Peyer's patch (tissue), 4 donors: ENCODE results near the gene KLK8. TPM values are rescaled to one million over a fixed set of nuclear protein-coding genes. Genes with fewer than 3 reads are reported as not detected.

ENCODE experiments used
- DNase-seq, 3 donors: peaks; one replicate each; pipeline ENCODE4 v3.0.0-alpha.2; 2017 to 2019
- H3K27ac ChIP-seq, 4 donors: fragments of 200-600 bp; sonication (generic); one replicate each; pipeline ENCODE4 v1.5.1; 2016 to 2019
- H3K27me3 ChIP-seq, 2 donors: fragments of 200-600 bp; sonication (generic); one replicate each; pipeline ENCODE4 v1.5.1; 2019
- H3K36me3 ChIP-seq, 3 donors: fragments of 200-600 bp; sonication (generic); one replicate each; pipeline ENCODE4 v1.5.1; 2016 to 2019
- H3K4me1 ChIP-seq, 4 donors: fragments of 200-600 bp; sonication (generic); one replicate each; pipeline ENCODE4 v1.5.1; 2016 to 2019
- H3K4me3 ChIP-seq, 4 donors: fragments of 200-600 bp; sonication (generic); 1 replicate in 3 of 4; 2 replicates in 1 of 4; pipeline ENCODE4 v1.5.1; 2016 to 2019; ENCODE audit warnings: mild to moderate bottlenecking in 1 of 4
- H3K9me3 ChIP-seq, 4 donors: fragments of 200-600 bp; sonication (generic); one replicate each; pipeline ENCODE4 v1.5.1; 2016 to 2019; ENCODE audit warnings: mild to moderate bottlenecking in 1 of 4
- CTCF ChIP-seq, 6 experiments: fragments of 450-650 bp in 4 of 6; fragments of 200-600 bp in 2 of 6; sonication (generic) in 1 of 6; IDR thresholded peaks; one replicate each; pipeline ENCODE4 v1.5.1; 2017 to 2019; ENCODE audit warnings: antibody characterized with exemption in 6 of 6, mild to moderate bottlenecking in 3 of 6, moderate library complexity in 1 of 6
- POLR2A ChIP-seq, 2 donors: fragments of 450-650 bp; IDR thresholded peaks; one replicate each; pipeline ENCODE4 v1.5.1; 2017; ENCODE audit warnings: antibody characterized with exemption in 2 of 2, mild to moderate bottlenecking in 2 of 2, moderate library complexity in 2 of 2
- total RNA-seq, 4 donors: library from RNA; depleted of rRNA; stranded (reverse); fragments of >200 nt; gene quantifications; one replicate each; pipeline ENCODE4 v1.1.0, GENCODE V29; 2016

The KLK8 gene
- total RNA-seq, 4 donors from 2014 or later, result not detected

GRCh38 chr19:51016798-51017683 lies 15.6 kb upstream of the KLK8 start:
- TF ChIP-seq CTCF (IDR thresholded peaks at IDR 0.05) (peak in 4 of 6 experiments; percentile 55 to 63 (median 62)), POLR2A (IDR thresholded peaks at IDR 0.05) (no peak)
- peak in 2 of 3 donors; percentile 69 to 71 for DNase-seq
- Histone ChIP-seq H3K4me3 (peak overlapping the region in 2 of 4 donors; percentile 34 to 37), H3K9me3 (no peaks in the 10 kb centered on the region), H3K36me3 (no peaks in the 10 kb centered on the region), H3K27me3 (peaks cover 0 to 25% of the 10 kb centered on the region in 2 donors), H3K4me1 (peaks cover 0 to 28% (median 0%) of the 10 kb centered on the region in 4 donors), H3K27ac (no peak overlapping the region)

GRCh38 chr19:51015691-51016267 lies 14.4 kb upstream of the KLK8 start:
- H3K36me3 ChIP-seq, result no peaks in the 10 kb centered on the region
- H3K27me3 ChIP-seq, result peaks cover 0 to 25% of the 10 kb centered on the region in 2 donors
- no peak overlapping the region for H3K4me3 ChIP-seq
- TF ChIP-seq CTCF (IDR thresholded peaks at IDR 0.05) (no peak), POLR2A (IDR thresholded peaks at IDR 0.05) (no peak)
- no peak for DNase-seq
- no peak overlapping the region for H3K27ac ChIP-seq
- H3K9me3 ChIP-seq, result no peaks in the 10 kb centered on the region
- peaks cover 0 to 28% (median 0%) of the 10 kb centered on the region in 4 donors for H3K4me1 ChIP-seq

- no peak for DNase-seq
- Histone ChIP-seq H3K36me3 (no peaks in the 10 kb centered on the region), H3K27ac (no peak overlapping the region), H3K4me3 (no peak overlapping the region), H3K4me1 (peaks cover 0 to 20% (median 0%) of the 10 kb centered on the region in 4 donors), H3K9me3 (no peaks in the 10 kb centered on the region), H3K27me3 (peaks cover 0 to 20% of the 10 kb centered on the region in 2 donors)
- TF ChIP-seq POLR2A (IDR thresholded peaks at IDR 0.05) (no peak), CTCF (IDR thresholded peaks at IDR 0.05) (no peak)
Observed at GRCh38 chr19:51014242-51014641, 12.8 kb upstream of the KLK8 start.

GRCh38 chr19:51012661-51013190 lies 11.3 kb upstream of the KLK8 start:
- Histone ChIP-seq H3K36me3 (no peaks in the 10 kb centered on the region), H3K9me3 (no peaks in the 10 kb centered on the region), H3K4me3 (no peak overlapping the region), H3K27ac (no peak overlapping the region), H3K4me1 (peaks cover 0 to 10% (median 0%) of the 10 kb centered on the region in 4 donors), H3K27me3 (peaks cover 0 to 10% of the 10 kb centered on the region in 2 donors)
- TF ChIP-seq CTCF (IDR thresholded peaks at IDR 0.05) (no peak), POLR2A (IDR thresholded peaks at IDR 0.05) (no peak)
- no peak for DNase-seq

GRCh38 chr19:51010066-51010795 lies 8.8 kb upstream of the KLK8 start:
- Histone ChIP-seq H3K4me3 (no peak overlapping the region), H3K9me3 (no peaks in the 10 kb centered on the region), H3K27ac (no peak overlapping the region), H3K27me3 (no peaks in the 10 kb centered on the region), H3K36me3 (no peaks in the 10 kb centered on the region), H3K4me1 (no peaks in the 10 kb centered on the region)
- TF ChIP-seq POLR2A (IDR thresholded peaks at IDR 0.05) (no peak), CTCF (IDR thresholded peaks at IDR 0.05) (no peak)
- no peak for DNase-seq
